Right lobe of liver (tissue), 6 donors: ENCODE results near the gene FARS2. TPM values are rescaled to one million over a fixed set of nuclear protein-coding genes. Genes with fewer than 3 reads are reported as not detected.

Source experiments
- ATAC-seq, 4 donors: fragments of 200-7000 bp; cut with Tn5 transposase; one replicate each; pipeline ENCODE4 v1.9.1; 2020; ENCODE audit warnings: mild to moderate bottlenecking in 4 of 4, moderate library complexity in 4 of 4
- DNase-seq, 3 donors: peaks; one replicate each; pipeline ENCODE4 v3.0.0-alpha.2; 2020
- H3K27ac ChIP-seq, 3 donors: fragments of 200-600 bp; one replicate each; pipeline ENCODE4 v1.8.0; 2022
- H3K27me3 ChIP-seq, 2 donors: fragments of 200-600 bp; one replicate each; pipeline ENCODE4 v1.8.0; 2022
- H3K36me3 ChIP-seq, 4 donors: fragments of 200-600 bp; sonication (generic) in 1 of 4; one replicate each; pipeline versions ENCODE4 v1.5.1 to v1.8.0; 2017 to 2022; ENCODE audit warnings: control low read depth in 1 of 4
- H3K4me1 ChIP-seq, 4 donors: fragments of 200-600 bp; sonication (generic) in 1 of 4; one replicate each; pipeline versions ENCODE4 v1.5.1 to v1.8.0; 2017 to 2022; ENCODE audit warnings: control low read depth in 1 of 4
- H3K4me3 ChIP-seq, 3 donors: fragments of 200-600 bp; one replicate each; pipeline ENCODE4 v1.8.0; 2022
- H3K9me3 ChIP-seq, 4 donors: fragments of 200-600 bp; sonication (generic) in 1 of 4; one replicate each; pipeline versions ENCODE4 v1.5.1 to v1.8.0; 2017 to 2022; ENCODE audit warnings: control low read depth in 1 of 4
- CTCF ChIP-seq, 4 donors: fragments of 200-600 bp in 3 of 4; fragments of 450-650 bp in 1 of 4; IDR thresholded peaks; one replicate each; pipeline versions ENCODE4 v1.5.1 to v1.8.0; 2016 to 2022; ENCODE audit warnings: antibody characterized with exemption in 4 of 4, mild to moderate bottlenecking in 2 of 4
- POLR2A ChIP-seq: fragments of 450-650 bp; IDR thresholded peaks from one replicate; pipeline ENCODE4 v1.6.1; 2017; ENCODE audit warnings: antibody characterized with exemption, mild to moderate bottlenecking
- WGBS: methylation state at CpG from one replicate; pipeline ENCODE4 v1.1.6; 2018; ENCODE audit warnings: low coverage, low lambda C conversion rate; ENCODE audit not compliant: insufficient coverage; ENCODE audit errors: missing lambda C conversion rate; 5-methylcytosine and 5-hydroxymethylcytosine counted together
- intact Hi-C, 2 donors: fragments of 100-400 bp; cut with DNase I; formaldehyde crosslinking; loops; one replicate each; pipeline versions ENCODE4 v1.11.2 to v1.14.1; 2022
- total RNA-seq, 6 experiments: library from RNA; depleted of rRNA in 2 of 6; stranded (reverse); fragments of >200 nt in 2 of 6; fragmentation: NEBNext Ultra II Directional in 3 of 6; extraction: Animal tissue kit (Norgen Biotek cat#: 25700) in 3 of 6; gene quantifications; one replicate each; pipeline versions ENCODE4 v1.1.0 to v1.2.4, GENCODE V29; 2016 to 2023
- donor health status: DM: no; HTN: yes; CAD: no.
- donor health status: DM: no; HTN: no; CAD: no.
- donor health status: DM: no; HTN: no; CAD: no.
- donor health status: DM: no; HTN: yes; CAD: no.
- donor health status: DM: no; HTN: yes; CAD: no.

FARS2 gene
- total RNA-seq, 6 experiments from 2014 or later = 7.2 to 12.9 (median 11.7) TPM

GRCh38 chr6:5235830-5236229, 25.5 kb upstream of the FARS2 start:
- no peak for TF ChIP-seq POLR2A
- no peak for TF ChIP-seq CTCF (IDR thresholded peaks at IDR 0.05)
- no peak for DNase-seq
- H3K9me3 ChIP-seq = no peaks in the 10 kb centered on the region
- intact Hi-C loops = no loop called here
- peak in 1 of 4 donors; percentile 28 for ATAC-seq
- WGBS = 83% methylated on average over 2 of the region's 2 CpGs
- no peak overlapping the region for H3K27ac ChIP-seq
- no peaks in the 10 kb centered on the region for H3K27me3 ChIP-seq
- no peak overlapping the region for H3K4me3 ChIP-seq
- no peaks in the 10 kb centered on the region for H3K4me1 ChIP-seq
- H3K36me3 ChIP-seq = no peaks in the 10 kb centered on the region

GRCh38 chr6:5237805-5238204, 23.5 kb upstream of the FARS2 start:
- no peak for ATAC-seq
- Histone ChIP-seq H3K9me3 (no peaks in the 10 kb centered on the region), H3K27ac (no peak overlapping the region), H3K27me3 (no peaks in the 10 kb centered on the region), H3K4me1 (no peaks in the 10 kb centered on the region), H3K4me3 (no peak overlapping the region), H3K36me3 (no peaks in the 10 kb centered on the region)
- no peak for TF ChIP-seq CTCF (IDR thresholded peaks at IDR 0.05)
- TF ChIP-seq POLR2A = no peak
- intact Hi-C loops = no loop called here
- no peak for DNase-seq
- 78% methylated on average over 3 of the region's 4 CpGs for WGBS

GRCh38 chr6:5238336-5238735, 23.0 kb upstream of the FARS2 start:
- no peaks in the 10 kb centered on the region for H3K4me1 ChIP-seq
- no peak for DNase-seq
- intact Hi-C loops = no loop called here
- no peak overlapping the region for H3K4me3 ChIP-seq
- WGBS = 92% methylated on average over 1 of the region's 1 CpG
- H3K27me3 ChIP-seq = no peaks in the 10 kb centered on the region
- no peak for TF ChIP-seq CTCF (IDR thresholded peaks at IDR 0.05)
- TF ChIP-seq POLR2A = no peak
- no peak overlapping the region for H3K27ac ChIP-seq
- ATAC-seq = no peak
- no peaks in the 10 kb centered on the region for H3K9me3 ChIP-seq
- H3K36me3 ChIP-seq = no peaks in the 10 kb centered on the region

- TF ChIP-seq POLR2A = no peak
- TF ChIP-seq CTCF (IDR thresholded peaks at IDR 0.05) = no peak
- intact Hi-C loops = no loop called here
- WGBS = 91% methylated on average over 2 of the region's 2 CpGs
- Histone ChIP-seq H3K4me1 (no peaks in the 10 kb centered on the region), H3K4me3 (no peak overlapping the region), H3K9me3 (no peaks in the 10 kb centered on the region), H3K36me3 (no peaks in the 10 kb centered on the region), H3K27me3 (no peaks in the 10 kb centered on the region), H3K27ac (no peak overlapping the region)
- ATAC-seq (no peak), DNase-seq (no peak)
Measured at GRCh38 chr6:5241252-5241651, 20.1 kb upstream of the FARS2 start.

GRCh38 chr6:5243069-5243468, 18.2 kb upstream of the FARS2 start:
- ATAC-seq = no peak
- H3K27ac ChIP-seq = no peak overlapping the region
- H3K4me3 ChIP-seq = no peak overlapping the region
- TF ChIP-seq POLR2A (no peak), CTCF (IDR thresholded peaks at IDR 0.05) (no peak)
- intact Hi-C loops = no loop called here
- no peaks in the 10 kb centered on the region for H3K4me1 ChIP-seq
- H3K9me3 ChIP-seq = no peaks in the 10 kb centered on the region
- no peaks in the 10 kb centered on the region for H3K36me3 ChIP-seq
- DNase-seq = no peak
- 95% methylated on average over 12 of the region's 12 CpGs for WGBS
- no peaks in the 10 kb centered on the region for H3K27me3 ChIP-seq
